Activated CD4-positive, alpha-beta T cell treated with anti-CD3 and anti-CD28 coated beads for 4 hours (primary cell): ENCODE measurements around the gene DMRT3.
"Not testable (repeated sequence)": the region's sequence is repeated elsewhere in the genome, so short reads cannot be mapped to it uniquely, and the experiment has no call there.

Experiments used
- DNase-seq, 2 donors: peaks; one replicate each; pipeline ENCODE4 v3.0.0-alpha.2; 2020

DMRT3 gene

GRCh38 chr9:971901-972500, 4.5 kb upstream of the DMRT3 start:
- DNase-seq = no peak

- no peak for DNase-seq
Observed at GRCh38 chr9:972501-973294, 3.8 kb upstream of the DMRT3 start.

- no peak for DNase-seq
Observed at GRCh38 chr9:973295-973834, 3.1 kb upstream of the DMRT3 start.

- no peak for DNase-seq
Observed at GRCh38 chr9:974031-974995, 2.1 kb upstream of the DMRT3 start.

GRCh38 chr9:974996-975739, 1.3 kb upstream of the DMRT3 start:
- no peak for DNase-seq

GRCh38 chr9:975740-976257, 656 bp upstream of the DMRT3 start:
- DNase-seq = no peak

GRCh38 chr9:976943-977837, 735 bp downstream of the DMRT3 start:
- DNase-seq = no peak

GRCh38 chr9:977838-978830, 1.7 kb downstream of the DMRT3 start:
- no peak for DNase-seq

GRCh38 chr9:979983-980382, 3.5 kb downstream of the DMRT3 start:
- DNase-seq = no peak

- DNase-seq = no peak
Observed at GRCh38 chr9:980640-981039, 4.2 kb downstream of the DMRT3 start.

- no peak for DNase-seq
Observed at GRCh38 chr9:981491-981898, 5.0 kb downstream of the DMRT3 start.

- no peak for DNase-seq
Observed at GRCh38 chr9:982394-983230, 6.2 kb downstream of the DMRT3 start.

- no peak for DNase-seq
Observed at GRCh38 chr9:994005-994404, 17.6 kb downstream of the DMRT3 start.

GRCh38 chr9:995192-995591, 18.7 kb downstream of the DMRT3 start:
- DNase-seq = no peak

- no peak for DNase-seq
Observed at GRCh38 chr9:995781-996180, 19.3 kb downstream of the DMRT3 start.

GRCh38 chr9:998299-999110, 22.1 kb downstream of the DMRT3 start:
- not testable (repeated sequence) for DNase-seq

- DNase-seq = no peak
Observed at GRCh38 chr9:1001838-1002237, 25.4 kb downstream of the DMRT3 start.

- no peak for DNase-seq
Observed at GRCh38 chr9:1002678-1003077, 26.2 kb downstream of the DMRT3 start.
